K562 (cell line): Measurements from ENCODE around the gene ABCA7. TPM values are rescaled to one million over a fixed set of nuclear protein-coding genes. Genes with fewer than 3 reads are reported as not detected.

ENCODE experiments used
- BDP1 ChIP-seq: IDR thresholded peaks from 3 replicates; pipeline ENCODE4 v1.6.1; 2011; ENCODE audit not compliant: insufficient read length, insufficient read depth
- CBFB ChIP-seq: sonication (generic); formaldehyde crosslinking; IDR thresholded peaks from 2 replicates; pipeline ENCODE4 v1.4.0; 2020; ENCODE audit warnings: mild to moderate bottlenecking, missing genetic modification reagents
- KDM4B ChIP-seq, 2 experiments: fragments of 450-650 bp in 1 of 2; sonication (generic) in 1 of 2; IDR thresholded peaks; 2 replicates each; pipeline ENCODE4 v1.6.1; 2016 to 2017; ENCODE audit warnings: borderline replicate concordance in 2 of 2, antibody characterized with exemption in 1 of 2, low read depth in 1 of 2, mild to moderate bottlenecking in 1 of 2
- L3MBTL2 ChIP-seq: fragments of 450-650 bp; IDR thresholded peaks from 2 replicates; pipeline ENCODE4 v1.6.1; 2016; ENCODE audit warnings: mild to moderate bottlenecking, moderate library complexity
- MAFG ChIP-seq: fragments of 450-650 bp; conservative IDR thresholded peaks from 2 replicates; pipeline ENCODE4 v1.6.1; 2016; ENCODE audit warnings: missing genetic modification characterization, missing compliant biosample characterization
- MBD2 ChIP-seq: sonication (generic); IDR thresholded peaks from 2 replicates; pipeline ENCODE4 v1.6.1; 2016; ENCODE audit warnings: low read depth, borderline replicate concordance
- MCM2 ChIP-seq: fragments of 450-650 bp; IDR thresholded peaks from 2 replicates; pipeline ENCODE4 v1.6.1; 2017; ENCODE audit warnings: low read depth, mild to moderate bottlenecking
- MED1 ChIP-seq: sonication (generic); formaldehyde crosslinking; IDR thresholded peaks from 2 replicates; pipeline ENCODE4 v1.8.1; 2023; ENCODE audit warnings: missing genetic modification reagents, borderline replicate concordance
- MTA1 ChIP-seq: fragments of 450-650 bp; IDR thresholded peaks from 2 replicates; pipeline ENCODE4 v1.6.1; 2017; ENCODE audit warnings: borderline replicate concordance
- NCOA1 ChIP-seq: fragments of 450-650 bp; IDR thresholded peaks from 2 replicates; pipeline ENCODE4 v1.6.1; 2016; ENCODE audit warnings: low read depth
- PHB2 ChIP-seq: fragments of 450-650 bp; IDR thresholded peaks from 2 replicates; pipeline ENCODE4 v1.6.1; 2017; ENCODE audit warnings: low read depth
- POLR2A ChIP-seq: fragments of 450-650 bp; conservative IDR thresholded peaks from 2 replicates; pipeline ENCODE4 v1.6.1; 2016
- POLR2B ChIP-seq: fragments of 450-650 bp; IDR thresholded peaks from 2 replicates; pipeline ENCODE4 v1.6.1; 2018; ENCODE audit warnings: low read depth; ENCODE audit not compliant: partially characterized antibody
- PREB ChIP-seq: sonication (generic); formaldehyde crosslinking; IDR thresholded peaks from 2 replicates; pipeline ENCODE4 v1.8.1; 2023; ENCODE audit warnings: mild to moderate bottlenecking, missing genetic modification reagents
- SAFB2 ChIP-seq: fragments of 200-400 bp; formaldehyde crosslinking; IDR thresholded peaks from 2 replicates; pipeline ENCODE4 v1.6.1; 2018; ENCODE audit warnings: borderline replicate concordance, low read length, low read depth, moderate library complexity; ENCODE audit not compliant: severe bottlenecking
- SP1 ChIP-seq: sonication (generic); formaldehyde crosslinking; IDR thresholded peaks from 2 replicates; pipeline ENCODE4 v1.8.1; 2022; ENCODE audit warnings: mild to moderate bottlenecking, missing genetic modification reagents
- STAT6 ChIP-seq: sonication (generic); formaldehyde crosslinking; IDR thresholded peaks from 2 replicates; pipeline ENCODE4 v1.8.1; 2023; ENCODE audit warnings: mild to moderate bottlenecking, missing genetic modification reagents
- ZFP91 ChIP-seq: sonication (generic); formaldehyde crosslinking; IDR thresholded peaks from 2 replicates; pipeline ENCODE4 v1.8.0; 2022; ENCODE audit warnings: mild to moderate bottlenecking, missing genetic modification reagents
- ZNF347 ChIP-seq: fragments of 450-650 bp; formaldehyde crosslinking; IDR thresholded peaks from 2 replicates; pipeline ENCODE4 v1.4.0; 2020; ENCODE audit warnings: low read depth, mild to moderate bottlenecking, moderate library complexity
- polyA plus RNA-seq, 8 experiments: library from polyadenylated mRNA; depleted of rRNA in 4 of 8; stranded (reverse) in 5 of 8; unstranded in 3 of 8; fragments of >200 nt; fragmentation: Nextera tagmentation in 2 of 8; fragmentation: Illumina TruSeq in 1 of 8; extraction: Ambion mirVana in 2 of 8; extraction: Trizol in 1 of 8; gene quantifications; 2 replicates each; pipeline versions ENCODE4 v1.2.1 to v1.2.3, GENCODE V29; 2011 to 2014; ENCODE audit warnings: inconsistent platforms in 1 of 8, missing spikeins in 1 of 8
- total RNA-seq, 7 experiments: library from RNA; depleted of rRNA in 6 of 7; stranded (reverse); fragments of >200 nt in 6 of 7; fragmentation: Illumina TruSeq in 2 of 7; extraction: Trizol in 2 of 7; gene quantifications; 2 replicates each; pipeline versions ENCODE4 v1.2.1 to v1.2.3, GENCODE V29; 2011 to 2021; ENCODE audit warnings: low replicate concordance in 1 of 7
- TF ChIP-seq, protein P1 (sequence below): sonication (generic); formaldehyde crosslinking; IDR thresholded peaks from 2 replicates; pipeline ENCODE4 v1.8.1; 2023; ENCODE audit warnings: mild to moderate bottlenecking, missing genetic modification reagents

ABCA7 gene
- total and polyA plus RNA-seq, 9 of the 15 experiments (the other 6 are each of a cell fraction or from before 2014, with no cell fraction given), result 2.3 to 96.1 (median 31.2) TPM

DNA sequence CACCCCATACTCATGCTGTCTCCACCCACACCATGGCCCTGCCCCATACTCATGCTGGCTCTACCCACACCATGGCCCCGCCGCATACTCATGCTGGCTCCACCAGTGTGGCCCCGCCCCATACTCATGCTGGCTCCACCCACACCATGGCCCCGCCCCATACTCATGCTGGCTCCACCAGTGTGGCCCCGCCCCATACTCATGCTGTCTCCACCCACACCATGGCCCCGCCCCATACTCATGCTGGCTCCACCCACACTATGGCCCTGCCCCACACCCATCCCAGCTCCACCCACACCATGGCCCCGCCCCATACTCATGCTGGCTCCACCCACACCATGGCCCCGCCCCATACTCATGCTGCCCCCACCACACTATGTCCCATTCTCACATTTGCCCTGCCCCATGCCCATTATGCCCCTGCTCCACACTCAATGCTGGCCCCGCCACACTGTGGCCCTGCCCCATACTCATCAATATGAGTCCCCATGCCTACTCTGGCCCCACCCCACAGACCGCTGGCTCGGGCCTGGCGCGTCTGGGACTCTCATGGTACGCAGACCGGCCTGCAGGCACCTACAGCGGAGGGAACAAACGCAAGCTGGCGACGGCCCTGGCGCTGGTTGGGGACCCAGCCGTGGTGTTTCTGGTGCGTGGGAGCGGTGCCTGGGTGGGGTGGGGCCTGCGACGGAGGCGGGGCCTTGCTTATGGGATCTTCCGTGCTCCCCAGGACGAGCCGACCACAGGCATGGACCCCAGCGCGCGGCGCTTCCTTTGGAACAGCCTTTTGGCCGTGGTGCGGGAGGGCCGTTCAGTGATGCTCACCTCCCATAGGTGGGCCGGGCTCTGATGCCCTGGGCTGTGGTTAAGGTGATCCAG lies 23.4 kb downstream of the ABCA7 start (continued):
- TF ChIP-seq, protein P1, sequence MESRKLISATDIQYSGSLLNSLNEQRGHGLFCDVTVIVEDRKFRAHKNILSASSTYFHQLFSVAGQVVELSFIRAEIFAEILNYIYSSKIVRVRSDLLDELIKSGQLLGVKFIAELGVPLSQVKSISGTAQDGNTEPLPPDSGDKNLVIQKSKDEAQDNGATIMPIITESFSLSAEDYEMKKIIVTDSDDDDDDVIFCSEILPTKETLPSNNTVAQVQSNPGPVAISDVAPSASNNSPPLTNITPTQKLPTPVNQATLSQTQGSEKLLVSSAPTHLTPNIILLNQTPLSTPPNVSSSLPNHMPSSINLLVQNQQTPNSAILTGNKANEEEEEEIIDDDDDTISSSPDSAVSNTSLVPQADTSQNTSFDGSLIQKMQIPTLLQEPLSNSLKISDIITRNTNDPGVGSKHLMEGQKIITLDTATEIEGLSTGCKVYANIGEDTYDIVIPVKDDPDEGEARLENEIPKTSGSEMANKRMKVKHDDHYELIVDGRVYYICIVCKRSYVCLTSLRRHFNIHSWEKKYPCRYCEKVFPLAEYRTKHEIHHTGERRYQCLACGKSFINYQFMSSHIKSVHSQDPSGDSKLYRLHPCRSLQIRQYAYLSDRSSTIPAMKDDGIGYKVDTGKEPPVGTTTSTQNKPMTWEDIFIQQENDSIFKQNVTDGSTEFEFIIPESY (CRISPR knock-in tag), result peak; percentile 94
- TF ChIP-seq L3MBTL2 (no peak), NCOA1 (no peak), PREB (CRISPR knock-in tag) (no peak), ZFP91 (CRISPR knock-in tag) (no peak), PHB2 (no peak), ZNF347 (no peak), SAFB2 (no peak), SP1 (peak; percentile 78), POLR2A (peak; percentile 66), KDM4B (IDR thresholded peaks at IDR 0.05; ENCODE audit: borderline replicate concordance in 2 of 2, low read depth in 1 of 2) (no peak), POLR2B (peak; percentile 40), BDP1 (no peak), MBD2 (peak; percentile 56; the same call in 1 of the 2 replicates), MTA1 (no peak), MED1 (no peak), MCM2 (no peak), MAFG (tag) (no peak), CBFB (0 out of 2 replicates have a peak, but pooled peaks have one; percentile 68), STAT6 (CRISPR knock-in tag) (no peak)
